ENCODE measurements around the gene KPNA1. TPM values are rescaled to one million over a fixed set of nuclear protein-coding genes. Genes with fewer than 3 reads are reported as not detected.
A peak's percentile ranks its signal among the peaks of the same experiment; 100 is the strongest.
"Not testable (repeated sequence)": the region's sequence is repeated elsewhere in the genome, so short reads cannot be mapped to it uniquely, and the experiment has no call there.

KPNA1 gene
- total RNA-seq, 1 donor from 2014 or later = 86.8 TPM

- H3K9me3 Mint-ChIP-seq = no peaks in the 10 kb centered on the region
- DNase-seq (ENCODE audit: low read depth, low spot score) = no peak
- no peaks in the 10 kb centered on the region for H3K36me3 Mint-ChIP-seq (ENCODE audit: low read depth)
- no peak overlapping the region for H3K4me3 Mint-ChIP-seq
- TF ChIP-seq CTCF (conservative IDR thresholded peaks at IDR 0.05) = no peak
- H3K27me3 Mint-ChIP-seq (ENCODE audit: low read depth) = no peaks in the 10 kb centered on the region
- H3K27ac Mint-ChIP-seq (ENCODE audit: unreplicated experiment) = no peak overlapping the region
- no peaks in the 10 kb centered on the region for H3K4me1 Mint-ChIP-seq
Observed at GRCh38 chr3:122457706-122458105, 57.0 kb downstream of the KPNA1 start.

GRCh38 chr3:122456074-122456473, 58.7 kb downstream of the KPNA1 start:
- Mint-ChIP-seq H3K4me3 (no peak overlapping the region), H3K36me3 (ENCODE audit: low read depth) (peaks cover 3% of the 10 kb centered on the region), H3K27ac (ENCODE audit: unreplicated experiment) (peak overlapping the region; percentile 19), H3K4me1 (no peaks in the 10 kb centered on the region), H3K27me3 (ENCODE audit: low read depth) (no peaks in the 10 kb centered on the region), H3K9me3 (no peaks in the 10 kb centered on the region)
- TF ChIP-seq CTCF (conservative IDR thresholded peaks at IDR 0.05) = no peak
- no peak for DNase-seq (ENCODE audit: low read depth, low spot score)

- Mint-ChIP-seq H3K4me3 (no peak overlapping the region), H3K36me3 (ENCODE audit: low read depth) (peaks cover 36% of the 10 kb centered on the region), H3K27me3 (ENCODE audit: low read depth) (no peaks in the 10 kb centered on the region)
Observed at GRCh38 chr3:122451371-122451770, 63.4 kb downstream of the KPNA1 start.

GRCh38 chr3:122448218-122448617, 66.5 kb downstream of the KPNA1 start:
- not testable (repeated sequence) for H3K4me1 Mint-ChIP-seq; H3K4me3 Mint-ChIP-seq; DNase-seq (ENCODE audit: low read depth, low spot score); H3K27ac Mint-ChIP-seq (ENCODE audit: unreplicated experiment); H3K9me3 Mint-ChIP-seq; H3K27me3 Mint-ChIP-seq (ENCODE audit: low read depth)
- peaks cover 62% of the 10 kb centered on the region for H3K36me3 Mint-ChIP-seq (ENCODE audit: low read depth)

More at GRCh38 chr3:122451371-122451770, 63.4 kb downstream of the KPNA1 start:
- no peak overlapping the region for H3K27ac Mint-ChIP-seq (ENCODE audit: unreplicated experiment)
- DNase-seq (ENCODE audit: low read depth, low spot score) = no peak
- TF ChIP-seq CTCF (conservative IDR thresholded peaks at IDR 0.05) = no peak
- H3K9me3 Mint-ChIP-seq = peaks cover 5% of the 10 kb centered on the region
- no peaks in the 10 kb centered on the region for H3K4me1 Mint-ChIP-seq

- H3K4me3 Mint-ChIP-seq; DNase-seq (ENCODE audit: low read depth, low spot score); H3K4me1 Mint-ChIP-seq; H3K27me3 Mint-ChIP-seq (ENCODE audit: low read depth); H3K9me3 Mint-ChIP-seq: not testable (repeated sequence)
- Mint-ChIP-seq H3K36me3 (ENCODE audit: low read depth) (peaks cover 68% of the 10 kb centered on the region), H3K27ac (ENCODE audit: unreplicated experiment) (peak overlapping the region; percentile 93)
Observed at GRCh38 chr3:122444491-122444887, 70.2 kb downstream of the KPNA1 start.

- H3K27ac Mint-ChIP-seq (ENCODE audit: unreplicated experiment); H3K9me3 Mint-ChIP-seq; H3K4me1 Mint-ChIP-seq; DNase-seq (ENCODE audit: low read depth, low spot score); H3K4me3 Mint-ChIP-seq; H3K27me3 Mint-ChIP-seq (ENCODE audit: low read depth): not testable (repeated sequence)
- peaks cover 63% of the 10 kb centered on the region for H3K36me3 Mint-ChIP-seq (ENCODE audit: low read depth)
Observed at GRCh38 chr3:122443762-122444490, 70.8 kb downstream of the KPNA1 start.

GRCh38 chr3:122443090-122443489, 71.6 kb downstream of the KPNA1 start:
- Mint-ChIP-seq H3K27ac (ENCODE audit: unreplicated experiment) (no peak overlapping the region), H3K36me3 (ENCODE audit: low read depth) (peaks cover 57% of the 10 kb centered on the region), H3K4me3 (no peak overlapping the region), H3K4me1 (no peaks in the 10 kb centered on the region), H3K27me3 (ENCODE audit: low read depth) (no peaks in the 10 kb centered on the region), H3K9me3 (peaks cover 5% of the 10 kb centered on the region)
- no peak for TF ChIP-seq CTCF (conservative IDR thresholded peaks at IDR 0.05)
- DNase-seq (ENCODE audit: low read depth, low spot score) = no peak

Data from neural crest cell (in vitro differentiated cells).